GM19099 (cell line): Measurements from ENCODE around the gene MIB1.

ENCODE experiments used
- POLR2A ChIP-seq: IDR thresholded peaks from 3 replicates; pipeline ENCODE4 v1.6.1; 2011; ENCODE audit warnings: low read depth; ENCODE audit not compliant: insufficient read length; ENCODE audit errors: extremely low read depth

Gene MIB1

DNA sequence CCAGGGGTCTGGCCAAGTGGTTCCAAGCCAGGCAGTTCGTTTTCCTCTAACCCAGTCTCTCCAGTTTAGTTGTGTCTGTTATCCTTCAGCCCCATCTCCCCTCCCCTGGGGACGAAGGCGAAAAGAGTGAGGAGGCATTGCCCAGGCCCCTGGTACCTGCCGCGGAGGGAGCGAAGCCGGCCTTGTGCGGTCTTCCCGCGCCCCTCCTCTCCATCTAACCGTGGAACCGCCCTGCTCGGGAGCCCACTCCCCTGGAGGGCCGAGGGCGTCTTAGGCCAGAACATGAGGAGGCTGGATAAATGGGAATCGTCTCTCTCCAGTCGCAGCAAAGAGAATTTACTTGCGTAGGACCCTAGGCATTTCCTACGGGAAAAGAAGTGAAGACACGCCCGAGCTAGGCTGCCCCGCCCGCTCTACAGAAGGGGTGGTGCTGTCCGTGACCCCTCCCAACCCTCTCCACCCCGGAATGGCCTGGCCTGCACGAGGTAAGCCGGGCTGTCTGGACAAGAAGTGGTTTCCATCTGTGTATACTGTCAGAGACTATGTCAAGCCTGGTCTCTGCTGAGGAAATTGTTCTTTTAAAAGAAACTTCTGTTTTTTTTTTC, 156.2 kb downstream of the MIB1 start:
- no peak for TF ChIP-seq POLR2A

DNA sequence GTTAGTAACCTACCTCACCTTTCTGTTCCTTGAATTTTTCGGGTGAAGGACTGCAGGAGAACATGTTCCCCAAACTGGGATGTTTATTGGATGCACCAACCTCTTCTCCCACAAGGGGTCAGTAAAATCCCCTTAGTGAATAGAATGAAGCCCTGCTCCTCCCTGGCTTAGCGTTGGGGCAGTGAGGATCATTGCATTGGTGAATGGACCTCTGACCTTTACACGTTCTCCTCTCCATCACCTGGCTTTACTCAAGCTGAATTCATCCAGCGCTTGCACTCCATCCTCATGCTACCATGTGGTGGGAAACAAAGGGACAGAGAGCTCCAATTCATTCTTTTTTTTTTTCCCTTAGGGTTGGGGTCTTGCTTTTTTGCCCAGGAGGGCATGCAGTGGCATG, 157.2 kb downstream of the MIB1 start:
- TF ChIP-seq POLR2A = no peak

- TF ChIP-seq POLR2A = no peak
Measured at GRCh38 chr18:21900605-21901352, 160.2 kb downstream of the MIB1 start.

- TF ChIP-seq POLR2A = no peak
Measured at GRCh38 chr18:21901423-21901945, 160.9 kb downstream of the MIB1 start.

- TF ChIP-seq POLR2A = no peak
Measured at GRCh38 chr18:21903709-21904108, 163.1 kb downstream of the MIB1 start.

DNA sequence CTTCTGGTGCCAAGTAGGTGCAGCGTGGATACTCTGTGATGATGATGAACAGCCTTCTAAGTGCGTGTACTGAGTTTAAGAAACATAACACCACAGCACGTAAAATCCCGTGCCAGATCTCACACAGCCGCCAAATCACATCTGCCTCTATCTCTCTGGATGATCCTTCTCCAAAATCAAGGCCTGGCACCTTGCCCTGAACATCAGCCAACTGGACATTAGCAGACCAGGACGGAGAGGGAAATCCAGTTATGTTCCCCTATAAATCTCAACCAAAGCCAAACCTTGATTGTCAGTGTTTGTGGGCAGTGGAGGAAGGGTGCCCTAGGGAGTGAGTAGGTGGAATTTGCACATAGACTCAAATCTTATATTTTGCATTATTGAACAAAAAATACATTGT, 164.3 kb downstream of the MIB1 start:
- TF ChIP-seq POLR2A = no peak

- TF ChIP-seq POLR2A = no peak
Measured at GRCh38 chr18:21907451-21907850, 166.9 kb downstream of the MIB1 start.

DNA sequence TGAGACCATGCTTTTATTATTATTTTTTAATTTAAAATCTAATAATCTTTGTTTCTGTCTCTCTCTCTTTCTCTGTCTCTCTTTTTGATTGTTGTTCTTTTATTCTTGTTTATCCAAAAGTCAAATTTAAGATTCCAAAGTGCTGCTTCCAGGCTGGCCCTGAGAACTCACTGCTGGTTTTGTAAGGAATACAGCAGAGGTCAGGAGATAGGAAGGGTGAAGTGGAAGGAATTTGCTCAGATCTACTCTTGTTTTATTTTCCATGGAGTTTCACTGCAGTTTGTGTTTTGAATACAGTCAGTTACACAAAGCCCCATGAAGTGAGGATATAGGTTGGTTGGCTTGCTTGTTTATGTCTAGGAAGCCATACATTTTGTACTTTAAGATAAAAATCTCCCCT, 168.1 kb downstream of the MIB1 start:
- no peak for TF ChIP-seq POLR2A

DNA sequence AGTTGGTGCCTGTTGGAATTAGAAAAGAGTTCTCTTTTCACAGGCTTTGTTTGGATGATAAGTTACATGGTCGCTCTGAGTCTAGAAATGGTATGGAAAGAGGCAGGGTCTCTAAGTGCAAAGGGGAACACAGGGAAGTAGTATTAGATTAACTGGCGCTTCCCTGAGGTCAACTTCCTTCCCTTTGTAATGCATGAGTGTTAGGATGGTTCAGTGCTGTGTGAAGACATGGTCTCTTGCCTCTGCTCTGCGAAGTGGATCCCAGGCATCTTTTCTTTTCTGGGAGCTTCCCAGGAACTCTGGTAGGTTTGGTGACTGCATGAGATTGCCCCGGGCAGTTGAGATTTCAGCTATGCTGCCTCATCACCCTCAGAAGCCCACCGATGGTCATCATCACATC, 170.3 kb downstream of the MIB1 start:
- TF ChIP-seq POLR2A = no peak

GRCh38 chr18:21911551-21911950, 171.0 kb downstream of the MIB1 start:
- no peak for TF ChIP-seq POLR2A

- no peak for TF ChIP-seq POLR2A
Measured at GRCh38 chr18:21912339-21913239, 172.0 kb downstream of the MIB1 start.

DNA sequence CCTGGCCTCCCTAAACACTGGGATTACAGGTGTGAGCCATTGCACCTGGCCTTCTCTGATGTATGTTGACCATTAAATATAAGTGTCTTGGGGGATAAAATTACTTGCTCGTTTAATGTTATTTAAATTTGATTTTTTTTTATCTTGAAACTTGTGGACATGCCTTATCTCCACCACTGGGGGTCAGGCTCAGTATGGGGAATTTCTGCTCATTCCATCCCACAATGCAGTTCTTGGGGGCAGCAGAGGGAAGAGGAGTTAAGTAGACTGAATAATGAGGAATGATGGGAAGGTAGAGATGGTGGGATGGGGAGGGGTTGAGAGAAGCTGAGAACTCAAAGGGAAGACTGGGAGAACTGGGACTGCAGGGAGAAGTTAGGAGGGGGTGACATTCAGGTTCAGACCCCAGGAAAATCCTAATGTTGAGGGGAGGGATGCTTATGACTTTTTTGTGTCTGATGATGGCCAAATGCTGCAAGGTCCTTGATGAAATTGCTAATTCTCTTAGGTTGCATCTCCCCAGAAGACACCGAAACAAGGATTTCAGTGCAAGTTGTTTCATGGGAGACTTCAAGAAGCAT, 174.2 kb downstream of the MIB1 start:
- no peak for TF ChIP-seq POLR2A

DNA sequence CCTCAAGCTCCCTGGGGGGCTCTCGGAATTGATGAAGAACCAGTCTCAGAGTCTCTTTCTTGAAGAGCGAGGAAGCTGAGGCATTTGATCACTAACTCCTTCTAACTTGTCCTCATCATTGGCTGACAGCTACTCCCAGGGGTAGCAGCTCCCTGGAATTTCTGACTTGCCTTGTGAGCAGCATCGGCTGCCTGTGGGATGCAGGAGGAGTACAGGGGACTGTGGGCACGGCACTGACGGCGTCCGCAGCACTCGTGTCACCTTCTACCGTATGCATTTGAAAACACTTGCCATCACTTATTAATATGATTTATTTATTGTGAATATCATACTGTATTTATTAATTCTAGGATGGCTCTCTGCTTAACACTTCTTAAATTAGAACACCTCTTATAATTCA, 175.0 kb downstream of the MIB1 start:
- TF ChIP-seq POLR2A = no peak

DNA sequence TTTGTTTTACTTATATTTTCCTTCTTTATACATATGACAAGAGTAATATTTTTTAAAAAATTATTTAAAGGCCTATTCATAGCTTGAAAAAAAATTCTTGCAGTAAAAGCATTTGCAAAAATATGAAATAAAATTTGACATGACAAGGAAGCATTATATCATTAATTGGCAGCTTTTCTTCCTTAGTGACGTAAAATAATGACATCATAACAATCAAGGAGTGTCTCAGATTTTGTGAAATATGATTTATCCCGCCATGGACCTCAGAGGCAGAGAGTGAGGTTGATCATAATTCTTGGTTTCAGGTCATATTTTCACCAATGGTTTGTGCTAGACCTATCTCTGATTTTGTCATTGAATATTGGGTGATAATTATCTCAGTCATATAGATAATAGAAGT, 176.0 kb downstream of the MIB1 start:
- no peak for TF ChIP-seq POLR2A

DNA sequence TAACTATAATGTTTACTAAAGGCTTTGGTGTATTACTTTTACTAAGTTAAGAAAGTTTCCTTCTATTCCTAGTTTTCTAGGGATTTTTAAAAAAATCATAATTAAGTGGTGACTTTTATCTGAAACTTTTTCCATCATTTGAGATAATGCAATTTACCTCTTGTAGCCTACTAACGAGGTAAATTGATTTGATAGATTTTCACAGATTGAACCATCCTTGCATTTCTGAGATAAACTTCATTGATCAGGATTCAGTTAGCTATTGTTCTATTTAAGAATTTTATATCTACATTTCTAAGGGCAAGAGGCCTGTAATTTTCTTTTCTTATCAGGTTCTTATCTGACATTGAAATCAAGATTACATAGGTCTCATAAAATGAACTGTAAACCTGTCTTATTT, 178.1 kb downstream of the MIB1 start:
- TF ChIP-seq POLR2A = no peak
